ENCODE data around the gene SLC34A1. TPM values are rescaled to one million over a fixed set of nuclear protein-coding genes. Genes with fewer than 3 reads are reported as not detected.
"Not testable (repeated sequence)": the region's sequence is repeated elsewhere in the genome, so short reads cannot be mapped to it uniquely, and the experiment has no call there.

SLC34A1 gene
- total RNA-seq, 1 donor from 2014 or later: not detected

GRCh38 chr5:177359860-177360259, 24.4 kb upstream of the SLC34A1 start:
- Mint-ChIP-seq H3K27ac (no peak overlapping the region), H3K9me3 (ENCODE audit: low read depth) (no peaks in the 10 kb centered on the region), H3K36me3 (ENCODE audit: insufficient read depth) (no peaks in the 10 kb centered on the region), H3K27me3 (peaks cover 28% of the 10 kb centered on the region), H3K4me1 (ENCODE audit: low read depth) (peaks cover 6% of the 10 kb centered on the region), H3K4me3 (ENCODE audit: low read depth) (no peak overlapping the region)
- TF ChIP-seq CTCF (IDR thresholded peaks at IDR 0.05; ENCODE audit: unreplicated experiment): no peak
- no peak for DNase-seq (ENCODE audit: low spot score, unreplicated experiment)

GRCh38 chr5:177360740-177361139, 23.5 kb upstream of the SLC34A1 start:
- H3K36me3 Mint-ChIP-seq (ENCODE audit: insufficient read depth); H3K4me1 Mint-ChIP-seq (ENCODE audit: low read depth); H3K27ac Mint-ChIP-seq; DNase-seq (ENCODE audit: low spot score, unreplicated experiment); H3K9me3 Mint-ChIP-seq (ENCODE audit: low read depth); H3K4me3 Mint-ChIP-seq (ENCODE audit: low read depth): not testable (repeated sequence)
- peaks cover 26% of the 10 kb centered on the region for H3K27me3 Mint-ChIP-seq

GRCh38 chr5:177361418-177362291, 22.6 kb upstream of the SLC34A1 start:
- H3K4me3 Mint-ChIP-seq (ENCODE audit: low read depth): peak overlapping the region; percentile 57
- H3K27me3 Mint-ChIP-seq: peaks cover 24% of the 10 kb centered on the region
- H3K36me3 Mint-ChIP-seq (ENCODE audit: insufficient read depth): no peaks in the 10 kb centered on the region
- no peak for DNase-seq (ENCODE audit: low spot score, unreplicated experiment)
- peak overlapping the region; percentile 83 for H3K27ac Mint-ChIP-seq
- no peak for TF ChIP-seq CTCF (IDR thresholded peaks at IDR 0.05; ENCODE audit: unreplicated experiment)
- no peaks in the 10 kb centered on the region for H3K9me3 Mint-ChIP-seq (ENCODE audit: low read depth)
- H3K4me1 Mint-ChIP-seq (ENCODE audit: low read depth): peaks cover 12% of the 10 kb centered on the region

- no peaks in the 10 kb centered on the region for H3K36me3 Mint-ChIP-seq (ENCODE audit: insufficient read depth)
- H3K27me3 Mint-ChIP-seq: peaks cover 20% of the 10 kb centered on the region
- H3K27ac Mint-ChIP-seq: no peak overlapping the region
- TF ChIP-seq CTCF (IDR thresholded peaks at IDR 0.05; ENCODE audit: unreplicated experiment): no peak
- no peak for DNase-seq (ENCODE audit: low spot score, unreplicated experiment)
- peak overlapping the region; percentile 57 for H3K4me3 Mint-ChIP-seq (ENCODE audit: low read depth)
- H3K4me1 Mint-ChIP-seq (ENCODE audit: low read depth): peaks cover 15% of the 10 kb centered on the region
- H3K9me3 Mint-ChIP-seq (ENCODE audit: low read depth): no peaks in the 10 kb centered on the region
These were observed 22.0 kb upstream of the SLC34A1 start for GRCh38 chr5:177362292-177362609.

GRCh38 chr5:177362610-177363507, 21.4 kb upstream of the SLC34A1 start:
- Mint-ChIP-seq H3K4me1 (ENCODE audit: low read depth) (peaks cover 15% of the 10 kb centered on the region), H3K27me3 (peaks cover 16% of the 10 kb centered on the region), H3K9me3 (ENCODE audit: low read depth) (no peaks in the 10 kb centered on the region), H3K27ac (peak overlapping the region; percentile 74), H3K4me3 (ENCODE audit: low read depth) (peak overlapping the region; percentile 73), H3K36me3 (ENCODE audit: insufficient read depth) (no peaks in the 10 kb centered on the region)
- TF ChIP-seq CTCF (IDR thresholded peaks at IDR 0.05; ENCODE audit: unreplicated experiment): peak; percentile 10
- DNase-seq (ENCODE audit: low spot score, unreplicated experiment): peak; percentile 43
